Osteoblast (primary cell): ENCODE results near the gene REXO1. TPM values are rescaled to one million over a fixed set of nuclear protein-coding genes. Genes with fewer than 3 reads are reported as not detected.

Experiments
- DNase-seq: peaks from one replicate; pipeline ENCODE4 v3.0.0; 2011; ENCODE audit warnings: low spot score, mixed read lengths; ENCODE audit not compliant: insufficient read length; ENCODE audit errors: missing footprints
- H2AFZ ChIP-seq: 2 replicates; pipeline ENCODE4 v1.6.0; 2011; ENCODE audit warnings: mild to moderate bottlenecking, low read length
- H3K27ac ChIP-seq: 2 replicates; pipeline ENCODE4 v1.5.1; 2011; ENCODE audit warnings: mild to moderate bottlenecking, low read depth, low read length, moderate library complexity
- H3K27me3 ChIP-seq: 2 replicates; pipeline ENCODE4 v1.6.0; 2012; ENCODE audit warnings: mild to moderate bottlenecking, control low read depth, inconsistent platforms, low read length, moderate library complexity; ENCODE audit not compliant: insufficient read depth
- H3K36me3 ChIP-seq: 2 replicates; pipeline ENCODE4 v1.5.1; 2011; ENCODE audit warnings: mild to moderate bottlenecking, low read length, control low read depth, moderate library complexity; ENCODE audit not compliant: insufficient read depth
- H3K4me1 ChIP-seq: 2 replicates; pipeline ENCODE4 v1.5.1; 2011; ENCODE audit warnings: mild to moderate bottlenecking, low read length, control low read depth, moderate library complexity; ENCODE audit not compliant: insufficient read depth
- H3K4me2 ChIP-seq: 2 replicates; pipeline ENCODE4 v1.6.0; 2011; ENCODE audit warnings: mild to moderate bottlenecking, low read length; ENCODE audit not compliant: insufficient read depth
- H3K4me3 ChIP-seq: fragments of 200-600 bp; sonication (generic); 3 replicates; pipeline ENCODE4 v1.5.1; 2012; ENCODE audit warnings: mild to moderate bottlenecking, low read length, inconsistent platforms; ENCODE audit not compliant: insufficient read depth
- H3K79me2 ChIP-seq: 2 replicates; pipeline ENCODE4 v1.6.0; 2012; ENCODE audit warnings: mild to moderate bottlenecking, low read length, control low read depth, inconsistent platforms; ENCODE audit not compliant: insufficient read depth
- H3K9me3 ChIP-seq: 2 replicates; pipeline ENCODE4 v1.5.1; 2011; ENCODE audit warnings: low read depth, low read length, control low read depth
- H4K20me1 ChIP-seq: 2 replicates; pipeline ENCODE4 v1.6.0; 2012; ENCODE audit warnings: mild to moderate bottlenecking, low read length, control low read depth; ENCODE audit not compliant: insufficient read depth
- CTCF ChIP-seq: IDR thresholded peaks from 2 replicates; pipeline ENCODE4 v1.5.1; 2011; ENCODE audit warnings: mild to moderate bottlenecking, low read depth, low read length, moderate library complexity; ENCODE audit errors: extremely low read depth
- total RNA-seq: library from RNA; depleted of rRNA; stranded (reverse); fragments of >200 nt; gene quantifications from 2 replicates; pipeline ENCODE4 v1.2.3, GENCODE V29; 2012

REXO1 gene
- total RNA-seq, 1 donor = 9.4 TPM

DNA sequence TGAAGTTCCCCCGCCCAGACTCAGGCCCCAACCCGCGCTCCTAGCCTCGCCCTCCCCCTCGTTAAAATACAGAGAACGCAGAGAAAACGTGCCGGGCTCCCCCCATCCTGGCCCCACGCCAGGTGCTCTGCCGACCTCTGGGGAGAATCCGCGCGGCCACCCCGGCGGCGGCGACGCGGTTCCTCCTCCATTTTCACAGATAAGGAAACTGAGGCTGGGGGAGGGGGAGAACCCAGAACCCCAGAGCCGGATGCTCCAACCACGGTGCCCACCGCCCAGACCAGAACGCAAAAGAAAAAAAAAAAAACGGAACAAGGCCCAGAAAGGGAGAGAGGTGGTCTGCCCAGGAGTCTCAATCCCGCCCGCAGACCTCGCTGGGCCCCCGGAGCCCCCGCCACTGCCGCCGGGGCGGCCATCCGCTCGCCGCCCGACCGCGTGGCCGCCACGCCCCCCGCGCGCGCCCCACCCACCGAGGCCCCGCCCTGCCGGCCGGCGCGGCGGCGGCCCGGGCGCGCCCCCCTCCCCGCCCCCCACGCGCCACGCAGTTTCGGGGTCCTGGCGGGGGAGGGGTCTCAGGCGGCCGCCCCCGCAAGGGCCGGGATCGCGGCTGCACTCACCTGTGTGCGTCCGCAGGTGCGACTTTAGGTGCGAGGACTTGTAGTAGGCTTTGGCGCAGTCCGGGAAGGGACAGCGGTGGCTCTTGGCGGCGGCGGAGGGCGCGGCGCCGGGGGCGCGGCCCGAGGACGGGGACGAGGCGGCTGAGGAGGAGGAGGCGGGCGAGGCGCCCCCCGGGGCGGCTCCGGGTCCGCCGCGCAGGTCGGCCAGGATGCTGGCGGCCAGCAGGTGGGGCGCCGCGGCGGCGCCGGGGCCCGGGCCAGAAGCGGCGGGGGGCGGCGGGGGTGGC is 14.4 kb upstream of the REXO1 start:
- Histone ChIP-seq H3K4me2 (peak overlapping the region; percentile 73), H2AFZ (no peak overlapping the region), H3K9me3 (no peaks in the 10 kb centered on the region), H3K4me3 (peak overlapping the region; percentile 89), H3K36me3 (no peaks in the 10 kb centered on the region), H4K20me1 (peaks cover 45% of the 10 kb centered on the region), H3K27me3 (no peaks in the 10 kb centered on the region), H3K79me2 (peaks cover 60% of the 10 kb centered on the region), H3K27ac (peak overlapping the region; percentile 41), H3K4me1 (peaks cover 22% of the 10 kb centered on the region)
- peak; percentile 99 for DNase-seq
- TF ChIP-seq CTCF = no peak

GRCh38 chr19:1862068-1862423 is 13.8 kb upstream of the REXO1 start:
- no peaks in the 10 kb centered on the region for H3K36me3 ChIP-seq
- peak overlapping the region; percentile 41 for H3K27ac ChIP-seq
- peak; percentile 95 for DNase-seq
- H2AFZ ChIP-seq = no peak overlapping the region
- H3K9me3 ChIP-seq = no peaks in the 10 kb centered on the region
- TF ChIP-seq CTCF = no peak
- peaks cover 47% of the 10 kb centered on the region for H4K20me1 ChIP-seq
- H3K4me1 ChIP-seq = peaks cover 25% of the 10 kb centered on the region
- peak overlapping the region; percentile 89 for H3K4me3 ChIP-seq
- peak overlapping the region; percentile 73 for H3K4me2 ChIP-seq
- H3K27me3 ChIP-seq = no peaks in the 10 kb centered on the region
- H3K79me2 ChIP-seq = peaks cover 66% of the 10 kb centered on the region

GRCh38 chr19:1861599-1862031 is 13.3 kb upstream of the REXO1 start:
- Histone ChIP-seq H3K79me2 (peaks cover 71% of the 10 kb centered on the region), H2AFZ (no peak overlapping the region), H3K27me3 (no peaks in the 10 kb centered on the region), H3K4me2 (peak overlapping the region; percentile 73), H3K9me3 (no peaks in the 10 kb centered on the region), H3K27ac (peak overlapping the region; percentile 41), H3K4me3 (peak overlapping the region; percentile 89), H4K20me1 (peaks cover 50% of the 10 kb centered on the region), H3K4me1 (peaks cover 25% of the 10 kb centered on the region), H3K36me3 (no peaks in the 10 kb centered on the region)
- DNase-seq = no peak
- TF ChIP-seq CTCF = no peak

DNA sequence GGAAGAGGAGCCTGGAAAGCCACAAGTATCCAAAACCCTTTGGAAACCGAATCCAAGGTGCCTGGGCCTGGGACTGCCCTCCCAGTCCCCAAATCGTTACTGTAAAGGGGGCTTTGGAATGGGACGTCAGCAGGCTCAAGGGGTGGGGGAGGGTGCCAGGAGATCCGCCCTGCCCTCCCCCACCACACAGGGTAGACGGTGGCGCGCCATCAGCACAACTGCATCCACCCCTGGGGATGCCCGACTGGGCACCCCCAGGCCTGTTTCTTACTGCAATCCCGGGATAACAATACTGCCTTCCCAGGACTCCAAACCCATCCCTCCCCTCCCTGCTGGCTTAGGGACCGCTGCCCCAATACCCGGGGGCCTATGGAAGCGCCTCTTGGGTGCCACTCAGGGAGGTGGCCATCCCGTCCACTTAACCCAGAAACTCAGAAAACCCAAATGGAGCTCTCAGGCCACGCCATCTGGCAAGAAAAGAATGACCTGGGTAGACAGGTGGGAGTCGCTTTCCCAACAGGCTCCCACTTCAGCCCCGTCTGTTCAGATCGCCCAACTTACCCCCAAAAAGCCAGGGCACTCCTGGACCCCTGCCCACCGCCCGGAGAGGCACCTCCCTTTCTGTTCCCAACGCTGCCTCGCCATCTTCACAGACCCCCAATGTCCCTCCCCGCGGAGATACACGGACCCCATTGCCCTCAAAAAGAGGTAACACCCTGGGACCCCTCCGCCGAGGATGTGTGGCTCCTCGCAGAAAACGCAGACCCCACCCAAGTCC is 12.7 kb upstream of the REXO1 start:
- H3K27ac ChIP-seq = peak overlapping the region; percentile 75
- no peaks in the 10 kb centered on the region for H3K9me3 ChIP-seq
- no peaks in the 10 kb centered on the region for H3K36me3 ChIP-seq
- H3K79me2 ChIP-seq = peaks cover 77% of the 10 kb centered on the region
- peaks cover 25% of the 10 kb centered on the region for H3K4me1 ChIP-seq
- peak overlapping the region; percentile 73 for H3K4me2 ChIP-seq
- H4K20me1 ChIP-seq = peaks cover 56% of the 10 kb centered on the region
- H2AFZ ChIP-seq = no peak overlapping the region
- no peaks in the 10 kb centered on the region for H3K27me3 ChIP-seq
- H3K4me3 ChIP-seq = peak overlapping the region; percentile 89
- TF ChIP-seq CTCF = no peak
- no peak for DNase-seq
